ENCODE measurements around the gene PTP4A1.
A peak's percentile ranks its signal among the peaks of the same experiment; 100 is the strongest.
"Not testable (repeated sequence)": the region's sequence is repeated elsewhere in the genome, so short reads cannot be mapped to it uniquely, and the experiment has no call there.

PTP4A1 gene

DNA sequence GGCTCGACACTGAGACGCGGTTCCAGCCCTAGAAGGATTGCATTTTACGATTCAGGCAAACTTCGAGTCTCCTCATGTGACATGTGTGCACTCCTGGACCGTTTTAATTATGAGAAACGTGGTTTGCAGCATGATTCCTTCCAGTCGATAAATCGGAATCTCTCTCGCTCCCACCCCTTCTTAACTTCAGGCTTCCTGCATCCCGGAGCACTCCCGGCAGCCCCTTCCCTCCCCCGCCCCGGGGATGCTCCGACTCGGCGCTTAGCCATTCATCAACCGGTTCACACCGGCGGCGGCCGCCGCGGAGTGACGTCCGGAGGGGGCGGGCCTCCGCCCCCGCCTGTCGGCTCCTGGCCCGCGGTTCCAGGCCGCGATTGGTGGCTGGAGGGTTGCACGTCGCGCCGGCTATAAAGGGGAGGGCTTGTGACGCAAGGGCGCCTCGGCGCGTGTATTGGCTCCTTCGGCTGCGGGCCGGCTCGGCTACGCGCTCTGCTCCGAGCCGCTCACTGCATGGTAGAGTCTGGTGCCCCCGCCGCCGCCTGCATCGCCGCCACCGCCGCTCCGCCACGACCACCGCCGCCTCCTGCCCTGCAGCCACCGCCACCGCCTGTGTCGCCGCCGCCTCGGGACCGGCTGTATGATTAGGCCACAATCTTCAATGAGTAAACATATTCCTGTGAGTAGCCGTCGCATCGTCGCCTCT lies at the start of gene PTP4A1, which contains the start of gene LOC128125822:
Gene PTP4A1, plus strand, starts transcription at position 437 of the 703 bp plus-strand sequence. CDS start 4,401 bp downstream, outside the sequence.
Gene LOC128125822, plus strand, starts transcription at position 437 of the 703 bp plus-strand sequence.
- peak; percentile 97 for DNase-seq

DNA sequence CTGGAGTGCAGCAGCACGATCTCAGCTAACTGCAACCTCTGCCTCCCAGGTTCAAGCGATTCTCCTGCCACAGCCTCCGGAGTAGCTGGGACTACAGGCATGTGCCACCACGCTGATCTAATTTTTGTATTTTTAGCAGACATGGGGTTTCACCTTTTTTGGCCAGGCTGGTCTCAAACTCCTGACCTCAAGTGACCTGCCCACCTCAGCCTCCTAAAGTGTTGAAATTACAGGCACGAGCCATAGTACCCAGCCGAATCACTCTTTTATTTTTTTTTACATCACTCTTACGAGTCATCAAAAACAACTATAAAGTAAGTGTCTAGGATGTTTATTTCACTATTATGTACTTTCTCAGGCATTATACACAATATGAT lies 49.4 kb upstream of the PTP4A1 start:
- DNase-seq: not testable (repeated sequence)

DNA sequence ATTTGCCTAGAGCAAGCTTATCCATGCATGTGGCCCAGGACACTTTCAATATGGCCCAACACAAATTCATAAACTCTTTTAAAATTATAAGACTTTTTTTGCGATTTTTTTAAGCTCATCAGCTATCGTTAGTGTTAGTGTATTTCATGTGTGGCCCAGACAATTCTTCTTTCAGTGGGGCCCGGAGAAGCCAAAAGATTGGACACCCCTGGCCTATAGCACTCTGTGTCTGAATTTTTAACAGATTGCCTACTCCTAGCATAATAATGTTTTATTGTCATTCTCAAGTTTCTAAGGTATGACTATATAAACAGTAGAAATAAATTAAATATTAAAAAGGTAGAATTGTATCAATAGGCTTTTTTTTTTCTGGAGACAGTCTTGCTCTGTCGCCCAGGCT lies 48.6 kb upstream of the PTP4A1 start:
- no peak for DNase-seq

DNA sequence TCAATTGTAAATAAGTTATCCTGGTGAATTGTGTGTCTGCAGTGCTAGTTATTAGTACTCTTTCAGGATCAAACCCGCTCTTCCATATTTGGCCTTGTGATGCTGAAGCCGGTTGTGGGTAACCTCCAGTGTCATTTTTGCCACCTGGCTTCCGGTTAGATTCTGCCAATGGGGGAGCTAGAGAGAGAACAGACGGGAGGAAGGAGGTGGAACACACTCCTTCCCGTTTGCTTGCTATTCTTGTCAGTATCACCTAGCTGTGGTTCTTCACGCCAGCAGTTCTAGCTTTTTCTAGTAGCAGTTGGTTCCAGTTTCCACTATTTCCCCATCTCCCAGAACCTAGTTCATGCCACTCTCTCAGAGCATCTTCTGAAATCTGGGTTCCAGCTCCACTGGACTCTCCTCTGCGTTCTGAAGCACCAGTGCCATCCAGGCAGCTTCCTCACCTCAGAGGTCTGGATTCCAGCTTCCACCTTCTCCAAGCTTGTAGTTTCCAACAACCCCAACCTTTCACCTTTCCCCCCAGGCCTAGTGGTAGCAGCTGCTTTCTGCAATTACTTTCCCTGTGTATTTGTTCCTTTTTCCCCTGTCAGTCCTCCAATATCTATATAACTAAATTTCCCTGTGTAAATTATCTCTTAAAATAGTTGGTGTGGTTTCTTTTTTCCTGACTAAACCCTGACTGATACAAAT lies 46.9 kb upstream of the PTP4A1 start:
- DNase-seq: no peak

DNA sequence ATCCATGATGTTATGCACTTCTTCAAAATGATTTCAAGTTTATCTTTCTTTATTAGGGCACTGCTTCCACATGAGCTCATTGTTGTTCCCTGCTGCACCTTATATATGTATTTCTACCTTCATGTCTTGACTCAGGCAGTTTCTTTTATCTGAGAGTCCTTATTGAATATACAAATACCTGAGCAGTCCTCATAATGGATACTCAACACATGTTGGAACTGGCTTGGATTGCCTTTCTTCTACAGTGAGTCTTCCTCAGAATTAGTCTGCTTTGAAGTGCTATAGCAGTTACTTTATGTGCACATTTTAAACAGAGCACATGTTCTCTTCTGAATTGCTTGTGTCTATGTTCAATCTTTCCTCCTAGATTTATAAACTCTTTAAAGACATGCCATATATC lies 45.3 kb upstream of the PTP4A1 start:
- DNase-seq: no peak

DNA sequence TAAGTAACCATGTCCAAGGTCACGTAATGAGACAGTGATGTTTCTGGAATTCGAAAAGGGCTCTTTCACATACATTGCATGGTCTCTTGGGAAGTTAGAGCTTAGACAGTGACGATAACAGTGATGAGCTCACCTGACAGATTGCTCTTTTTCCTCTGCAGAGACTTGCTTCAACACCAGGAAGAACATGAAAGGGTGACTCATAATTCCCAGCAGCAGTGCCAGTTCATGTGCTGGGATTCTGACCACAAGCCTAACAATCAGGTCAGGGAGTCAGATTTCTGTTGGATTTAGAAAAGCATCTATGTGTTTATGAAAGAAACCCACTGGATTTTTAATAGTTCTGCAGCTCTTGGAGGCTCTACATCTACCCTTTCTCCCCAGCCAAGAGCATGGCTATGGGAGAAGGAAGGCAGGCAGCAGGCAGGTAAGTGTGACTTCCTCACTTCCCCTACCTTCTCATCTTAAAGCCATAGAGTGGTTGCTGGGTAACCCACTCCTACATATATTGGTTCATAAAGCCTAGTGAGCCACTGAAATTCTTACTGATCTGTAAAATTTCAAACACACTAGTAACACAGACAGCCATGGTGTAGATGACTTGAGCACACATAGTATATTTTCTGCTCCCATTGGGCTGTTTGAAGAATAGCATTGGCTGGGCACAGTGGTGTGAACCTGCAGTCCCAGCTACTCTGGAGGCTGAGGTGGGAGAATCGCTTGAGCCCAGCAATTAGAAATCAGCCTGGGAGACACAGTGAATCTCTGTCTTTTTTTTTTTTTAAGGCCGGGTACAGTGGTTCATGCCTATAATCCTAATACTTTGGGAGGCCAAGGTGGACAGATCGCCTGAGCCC lies 44.4 kb upstream of the PTP4A1 start:
- no peak for DNase-seq

DNA sequence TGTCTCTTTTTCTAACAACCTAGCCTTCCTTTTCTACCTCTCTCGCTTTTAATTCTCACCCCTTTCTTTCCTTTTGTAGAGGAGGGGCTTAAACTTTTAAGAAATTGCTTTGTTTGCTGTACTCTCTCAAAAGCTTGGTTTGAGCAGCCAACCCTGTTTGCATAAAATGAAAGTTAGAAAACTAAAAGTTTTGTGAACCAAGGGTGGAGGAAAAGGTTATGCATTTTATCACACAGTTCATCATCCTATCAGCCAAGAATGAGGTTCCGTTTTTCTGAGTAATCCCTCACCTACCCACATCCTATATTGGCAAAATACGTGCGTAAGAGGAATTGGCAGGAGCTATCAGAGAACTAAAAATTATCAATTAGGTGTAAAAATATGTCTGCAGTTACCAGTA lies 42.8 kb upstream of the PTP4A1 start:
- DNase-seq: no peak

DNA sequence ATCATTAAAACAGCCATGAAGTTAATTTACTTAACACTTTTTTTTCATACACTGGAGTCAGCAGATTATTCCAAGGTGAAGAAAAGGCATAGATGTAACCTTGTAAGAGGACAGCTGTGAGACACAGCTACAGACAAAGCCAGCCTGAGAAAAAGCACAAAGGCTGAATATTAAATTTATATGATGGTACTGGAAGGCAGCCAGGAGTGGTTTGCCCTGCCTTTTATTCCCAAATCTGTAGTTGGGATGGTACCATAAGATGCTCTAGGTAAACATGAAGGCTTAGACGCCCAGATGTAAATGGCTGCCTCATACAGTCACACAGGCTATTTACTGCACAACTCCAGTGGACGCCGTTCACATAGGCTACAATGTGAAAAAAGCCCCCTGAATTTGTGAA lies 42.1 kb upstream of the PTP4A1 start:
- DNase-seq: no peak

DNA sequence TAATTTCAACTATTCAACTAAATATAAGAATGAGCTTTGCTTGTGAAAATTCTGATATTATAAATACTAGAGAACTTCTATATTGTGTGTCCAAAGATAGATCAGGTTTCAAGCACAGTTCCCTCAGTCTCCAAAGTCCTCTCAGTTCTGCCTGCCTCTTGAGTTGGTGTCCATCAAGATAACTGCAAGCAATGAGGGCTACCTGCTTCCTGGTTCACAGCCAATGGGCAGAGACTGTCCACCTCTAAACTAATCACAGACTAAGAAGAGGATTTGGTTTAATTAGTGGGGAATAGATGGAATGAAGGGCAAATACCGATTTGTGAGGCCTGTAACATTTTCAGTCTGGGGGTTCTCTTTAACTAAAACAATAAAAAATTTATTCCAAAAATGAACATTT lies 41.3 kb upstream of the PTP4A1 start:
- DNase-seq: no peak

DNA sequence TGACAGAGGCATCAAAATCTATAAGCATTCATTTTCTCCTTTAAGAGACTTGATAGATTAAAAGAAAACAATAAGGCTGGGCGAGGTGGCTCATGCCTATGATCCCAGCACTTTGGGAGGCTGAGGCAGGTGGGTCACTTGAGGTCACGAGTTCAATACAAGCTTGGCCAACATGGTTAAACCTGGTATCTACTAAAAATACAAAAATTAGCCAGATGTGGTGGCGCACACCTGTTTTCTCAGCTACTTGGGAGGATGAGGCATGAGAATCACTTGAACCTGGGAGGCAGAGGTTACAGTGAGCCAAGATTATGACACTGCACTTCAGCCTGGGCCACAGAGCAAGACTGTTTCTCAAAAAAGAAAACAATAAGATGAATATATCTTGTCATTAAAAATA lies 39.3 kb upstream of the PTP4A1 start:
- no peak for DNase-seq

DNA sequence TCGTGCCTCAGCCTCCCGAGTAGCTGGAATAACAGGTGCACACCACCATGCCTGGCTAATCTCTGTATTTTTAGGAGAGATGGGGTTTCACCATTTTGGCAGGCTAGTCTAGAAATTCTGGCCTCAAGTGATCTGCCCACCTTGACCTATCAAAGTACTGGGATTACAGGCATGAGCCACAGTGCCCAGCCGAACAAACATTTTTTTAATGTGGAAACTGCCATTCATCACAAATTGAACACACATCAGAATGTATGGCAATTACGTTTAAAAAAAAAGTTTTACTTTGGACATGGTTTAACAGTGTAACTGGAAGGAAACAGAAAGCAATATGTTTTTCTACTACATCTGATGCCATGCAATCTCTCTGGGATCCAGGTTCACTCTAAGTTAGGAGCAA lies 38.3 kb upstream of the PTP4A1 start:
- no peak for DNase-seq

DNA sequence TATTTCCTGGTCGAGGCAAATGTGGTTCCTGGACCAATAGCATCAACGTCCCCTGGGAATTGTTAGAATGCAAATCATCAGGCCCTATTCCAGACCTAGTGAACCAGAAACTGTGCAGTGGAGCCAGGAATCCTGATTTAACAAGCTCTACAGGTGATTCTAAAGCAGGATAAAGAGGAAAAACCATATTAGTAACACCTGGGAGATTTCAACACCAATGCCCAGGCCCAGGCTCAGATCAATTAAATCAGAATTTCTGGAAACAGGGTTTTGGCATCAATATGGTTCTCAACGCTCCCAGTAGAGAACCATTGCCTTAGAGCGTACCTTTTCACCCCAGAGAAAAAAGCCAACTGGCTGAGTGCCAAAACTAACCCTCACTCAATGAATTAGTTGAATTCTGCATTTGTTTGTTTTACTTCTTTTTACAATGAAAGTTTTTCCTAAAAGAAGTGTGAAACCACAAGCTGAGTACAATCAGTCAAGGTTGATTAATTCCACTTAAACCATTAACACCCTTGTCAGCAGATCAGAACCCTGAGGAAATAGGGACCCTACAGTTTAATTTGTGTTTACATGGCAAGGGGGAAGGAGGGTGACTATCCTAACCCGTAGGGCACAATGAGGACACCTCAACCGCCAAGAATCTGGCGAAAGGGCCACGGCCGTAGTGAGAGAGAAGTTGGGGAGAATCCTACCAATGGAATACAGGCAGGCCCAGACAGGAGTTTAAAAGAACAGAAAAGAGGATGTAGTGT lies 34.9 kb upstream of the PTP4A1 start:
- no peak for DNase-seq

DNA sequence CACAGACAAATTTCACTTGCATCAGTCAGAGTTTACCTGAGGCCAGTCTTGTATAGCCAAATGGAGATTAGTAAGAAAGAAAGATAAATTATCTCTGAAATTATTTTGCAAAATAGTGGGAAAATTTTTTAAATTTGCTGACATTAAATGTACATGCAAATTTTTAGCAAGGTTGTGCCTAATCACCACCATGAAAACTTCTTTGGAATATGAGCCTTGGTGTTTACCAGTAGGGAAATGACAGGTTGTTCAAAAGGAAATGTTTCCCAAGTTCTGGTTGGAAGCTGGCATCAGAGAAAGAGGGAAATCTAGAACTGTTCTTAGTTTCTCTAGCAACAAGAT lies 34.4 kb upstream of the PTP4A1 start:
- no peak for DNase-seq

DNA sequence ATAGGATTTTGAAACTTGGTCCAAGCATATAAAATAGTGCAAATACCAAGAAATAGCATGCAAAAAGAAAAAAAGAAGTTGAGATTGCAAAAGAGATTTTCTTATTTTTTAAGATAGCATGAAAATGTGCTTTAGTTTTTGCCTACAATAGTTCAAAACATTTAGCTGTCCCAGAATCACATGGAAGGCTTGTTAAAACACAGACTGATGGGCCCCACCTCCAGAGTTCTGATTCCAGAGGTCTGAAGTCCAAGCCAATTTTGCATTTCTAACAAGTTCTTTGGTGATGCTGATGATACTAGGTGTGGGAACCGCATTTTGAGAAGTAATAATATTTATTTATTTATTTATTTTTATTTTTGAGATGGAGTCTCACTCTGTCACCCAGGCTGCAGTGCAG lies 33.7 kb upstream of the PTP4A1 start:
- no peak for DNase-seq

DNA sequence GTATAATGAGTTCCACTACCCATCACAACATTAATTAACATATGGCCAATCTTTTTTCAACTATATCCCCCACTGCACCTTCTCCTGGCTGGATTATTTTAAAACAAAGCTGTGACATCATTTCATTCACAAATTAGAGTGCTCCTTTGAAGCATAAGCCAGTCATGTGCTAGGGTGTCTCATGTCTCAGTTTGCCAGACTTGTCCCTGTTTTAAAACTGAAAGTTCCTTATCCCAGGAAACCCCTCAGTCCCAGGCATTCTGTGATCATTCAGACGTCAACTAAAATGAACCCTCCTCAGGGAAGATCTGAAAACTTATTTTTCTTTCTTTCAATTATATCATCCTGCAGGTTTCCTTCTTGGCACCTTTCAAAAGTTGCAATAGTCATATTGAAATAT lies 29.3 kb upstream of the PTP4A1 start:
- DNase-seq: no peak

DNA sequence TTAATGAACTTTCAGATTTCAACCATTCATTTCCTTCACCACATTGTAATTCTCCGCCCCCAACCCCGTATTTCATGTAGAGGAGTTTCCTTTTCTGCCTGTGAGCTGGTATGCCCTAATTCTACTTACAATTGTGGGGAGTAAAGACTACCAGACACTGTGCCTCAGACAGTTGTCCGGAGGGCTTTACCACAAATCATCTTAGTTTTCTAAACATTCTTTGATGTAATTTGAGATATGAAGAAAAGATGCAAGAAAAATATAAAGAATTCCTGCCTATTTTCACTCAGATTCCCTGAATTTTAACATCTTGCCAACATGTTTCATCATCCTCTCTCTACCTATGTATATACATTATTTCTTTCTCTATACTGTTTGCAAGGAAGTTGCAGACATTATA lies 28.3 kb upstream of the PTP4A1 start:
- no peak for DNase-seq

DNA sequence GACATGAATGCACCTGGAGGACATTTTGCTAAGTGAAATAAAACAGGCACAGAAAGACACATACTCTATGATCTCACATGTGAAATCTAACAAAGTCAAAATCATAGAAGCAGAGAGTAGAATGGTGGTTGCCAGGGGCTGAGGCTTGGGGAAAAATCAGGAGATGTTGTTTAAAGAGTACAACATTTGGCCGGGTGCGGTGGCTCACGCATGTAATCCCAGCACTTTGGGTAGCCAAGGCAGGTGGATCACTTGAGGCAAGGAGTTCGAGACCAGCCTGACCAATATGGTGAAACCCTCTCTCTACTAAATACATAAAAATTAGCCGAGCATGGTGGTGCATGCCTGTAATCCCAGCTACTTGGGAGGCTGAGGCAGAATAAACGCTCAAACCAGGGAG lies 26.0 kb upstream of the PTP4A1 start:
- no peak for DNase-seq

DNA sequence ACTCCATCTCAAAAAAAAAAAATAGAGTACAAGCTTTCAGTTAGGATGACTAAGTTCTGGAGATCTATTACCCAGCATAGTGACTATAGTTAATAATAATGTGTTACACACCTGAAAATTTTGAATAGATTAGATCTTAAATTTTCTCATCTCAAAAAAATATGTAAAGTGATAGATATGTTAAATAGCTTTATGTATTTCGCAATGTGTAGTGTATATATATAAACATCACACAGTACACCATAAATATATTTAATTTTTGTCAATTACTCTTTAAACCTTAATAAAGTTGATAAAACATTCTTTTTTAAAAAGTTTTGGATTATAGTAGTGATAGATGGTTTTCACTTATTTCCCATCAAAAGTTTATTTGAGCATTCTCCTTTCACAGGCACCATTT lies 25.6 kb upstream of the PTP4A1 start:
- no peak for DNase-seq

DNA sequence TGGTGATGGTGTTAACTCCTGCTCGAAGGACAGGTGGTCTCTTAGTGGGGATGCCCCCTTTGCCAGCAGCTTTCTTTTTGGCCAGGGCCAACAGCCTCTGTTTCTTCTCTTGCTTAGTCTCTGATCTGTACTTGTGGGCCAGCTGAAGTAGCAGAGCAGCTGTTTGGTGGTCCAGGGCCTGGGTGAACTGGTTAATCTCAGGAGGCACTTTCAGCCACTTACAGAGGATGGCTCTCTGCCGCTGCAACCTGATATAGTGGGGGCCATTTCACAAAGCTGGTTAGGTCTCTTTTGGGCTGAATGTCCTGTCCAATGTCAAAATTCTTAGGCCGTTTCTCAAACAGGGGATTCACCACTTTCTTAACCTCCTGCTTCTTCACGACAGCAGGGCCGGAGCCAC lies 23.2 kb upstream of the PTP4A1 start:
- DNase-seq: no peak

DNA sequence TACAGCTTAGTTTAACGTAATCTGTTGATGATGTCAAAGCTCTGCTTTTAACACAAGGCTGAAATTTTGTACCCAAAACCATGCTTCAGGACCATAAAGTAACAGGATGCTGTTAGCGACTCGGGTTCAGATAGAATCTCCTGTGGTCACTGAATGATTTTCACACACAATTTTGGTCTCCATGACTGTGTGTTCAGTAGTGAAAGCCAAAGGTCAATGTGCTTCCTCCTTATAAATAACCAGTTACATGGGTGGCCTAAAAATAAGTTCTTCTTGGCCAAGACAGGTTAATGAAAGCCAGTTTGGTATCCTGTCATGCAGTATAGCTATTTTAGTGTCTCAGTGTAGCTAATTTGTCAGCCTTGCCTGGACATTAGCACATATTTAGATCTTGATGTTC lies 19.1 kb upstream of the PTP4A1 start:
- no peak for DNase-seq

DNA sequence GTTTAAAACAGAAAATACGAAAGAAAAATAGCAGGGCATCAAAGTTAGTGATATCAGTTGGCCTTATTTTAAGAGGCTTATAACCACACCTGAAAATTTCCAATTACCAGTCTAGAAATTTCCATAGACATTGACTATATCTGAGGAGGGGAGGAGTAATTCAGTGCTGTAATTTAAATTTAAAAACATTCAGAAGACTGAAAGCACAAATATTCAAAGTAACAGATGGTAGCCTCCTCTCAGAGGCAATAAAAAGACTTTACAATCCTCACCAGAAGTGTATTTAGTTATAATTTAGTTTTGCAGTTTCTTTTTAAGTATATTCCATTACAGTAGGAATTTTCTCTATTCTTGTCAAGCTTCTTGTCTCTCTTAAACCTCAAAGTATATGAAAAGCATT lies 18.4 kb upstream of the PTP4A1 start:
- no peak for DNase-seq

DNA sequence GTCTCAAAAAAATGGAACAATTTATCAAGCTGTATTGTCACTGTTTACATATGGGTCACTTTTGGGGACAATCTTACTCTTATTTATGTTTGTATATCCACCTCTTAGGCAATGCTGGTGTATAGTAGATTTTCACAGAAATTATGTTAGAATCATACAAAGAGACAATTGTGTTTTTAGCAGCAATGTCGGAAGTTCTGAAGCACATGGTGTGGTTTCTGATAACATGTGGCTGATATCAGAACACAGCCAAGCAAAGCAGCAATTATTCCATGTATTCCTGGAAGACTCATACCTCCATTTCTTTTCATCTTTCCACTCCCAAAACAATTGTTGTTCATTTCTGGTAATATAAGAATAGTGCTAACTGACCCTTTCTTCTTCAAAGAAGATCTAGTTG lies 17.5 kb upstream of the PTP4A1 start:
- DNase-seq: no peak

DNA sequence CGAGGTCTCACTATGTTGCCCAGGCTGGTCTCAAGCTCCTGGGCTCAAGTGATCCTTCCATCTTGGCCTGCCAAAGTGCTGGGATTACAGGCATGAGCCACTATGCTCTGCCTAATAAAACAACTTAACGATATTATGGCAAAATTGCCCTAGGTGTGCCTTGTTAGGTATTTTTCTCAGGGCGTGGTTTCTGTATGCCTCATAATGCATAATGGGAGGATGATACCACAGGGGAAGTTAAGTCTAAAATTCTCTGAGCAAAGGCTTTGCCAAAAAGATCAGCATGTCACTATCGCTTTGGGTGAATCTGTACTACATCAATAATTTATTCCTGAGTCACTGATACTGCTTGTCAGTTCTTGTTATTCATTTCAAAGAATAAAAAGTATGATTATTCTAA lies 15.9 kb upstream of the PTP4A1 start:
- no peak for DNase-seq
